GM21529 (cell line): ENCODE data around the gene TOR4A.

Experiments used
- ATAC-seq: cut with Tn5 transposase; IDR thresholded peaks from one replicate; pipeline ENCODE4 v1.9.1; 2021; ENCODE audit not compliant: unreplicated experiment

Gene TOR4A

GRCh38 chr9:137304383-137305059 lies 27.0 kb downstream of the TOR4A start:
- no peak for ATAC-seq

DNA sequence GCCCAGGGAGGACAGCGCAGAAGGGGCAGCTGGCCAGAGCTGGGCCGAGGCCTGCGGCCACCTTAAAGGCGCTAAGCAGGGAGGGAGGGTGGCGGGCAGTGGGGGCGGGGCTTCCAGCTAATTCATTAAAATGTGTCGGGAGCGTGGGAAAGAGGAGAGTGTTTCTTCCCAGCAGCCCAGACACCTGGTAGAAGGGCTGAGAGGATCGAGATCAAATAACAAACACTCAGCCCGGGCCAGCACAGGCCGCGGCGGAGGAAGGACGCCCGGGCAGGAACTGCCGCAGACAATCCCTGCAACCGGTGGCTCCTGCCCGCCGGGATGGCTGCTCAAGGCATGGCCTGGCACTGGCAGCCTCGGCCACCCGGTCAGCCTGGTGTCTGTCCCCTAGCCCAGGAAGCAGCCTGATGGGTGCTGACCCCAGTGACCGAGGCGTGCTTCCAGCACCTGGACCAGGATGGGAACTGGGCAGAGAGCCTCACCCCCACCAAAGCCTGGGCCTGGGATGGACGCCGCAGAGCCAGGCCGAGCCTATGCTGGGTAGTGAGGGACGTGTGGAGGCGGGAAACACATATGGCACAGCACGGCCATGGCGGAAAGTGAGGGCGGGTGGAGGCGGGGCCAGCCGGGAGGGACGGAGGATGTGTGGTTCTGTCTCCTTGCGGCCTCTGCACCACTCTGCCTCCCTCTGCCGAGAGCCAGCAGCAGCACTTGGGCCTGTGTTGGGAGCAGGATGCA lies 27.7 kb downstream of the TOR4A start:
- ATAC-seq: no peak

DNA sequence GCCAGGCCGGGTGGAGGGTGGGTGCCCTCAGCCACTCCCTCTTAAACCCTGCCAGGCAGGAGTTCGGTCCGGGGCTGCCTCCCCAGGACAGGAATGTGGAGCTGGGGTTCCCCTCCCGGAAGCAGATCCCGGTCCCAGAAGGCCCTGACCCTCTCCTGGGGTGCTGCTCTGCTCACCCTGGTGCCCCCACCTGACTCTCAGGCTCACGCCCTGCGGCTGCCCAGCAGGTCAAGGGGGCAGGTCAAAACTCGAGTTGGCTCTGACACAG lies 28.2 kb downstream of the TOR4A start:
- ATAC-seq: no peak

- ATAC-seq: no peak
These were observed 28.7 kb downstream of the TOR4A start for GRCh38 chr9:137306066-137306849.

DNA sequence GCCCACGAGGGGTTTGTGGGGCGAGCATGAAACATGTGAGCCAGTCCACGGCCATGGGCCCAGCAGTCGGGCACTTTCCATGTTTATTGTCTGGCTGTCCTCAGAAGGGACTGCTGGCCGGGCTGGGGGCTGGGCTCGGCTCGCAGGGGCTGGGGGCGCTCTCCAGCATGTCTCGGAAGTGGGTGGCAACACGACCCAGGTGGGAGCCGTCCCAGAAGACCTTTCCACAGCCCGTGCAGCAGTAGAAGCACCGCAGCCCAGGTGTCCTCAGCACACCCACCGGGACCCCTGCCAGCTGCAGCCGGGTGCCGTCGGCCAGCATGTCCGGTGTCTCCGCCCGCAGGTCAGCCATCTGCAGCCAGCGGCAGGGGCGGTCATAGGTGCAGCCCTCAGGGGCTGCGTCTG lies 29.3 kb downstream of the TOR4A start:
- no peak for ATAC-seq

GRCh38 chr9:137307255-137308056 lies 29.9 kb downstream of the TOR4A start:
- no peak for ATAC-seq

- ATAC-seq: no peak
These were observed 30.6 kb downstream of the TOR4A start for GRCh38 chr9:137308057-137308619.

DNA sequence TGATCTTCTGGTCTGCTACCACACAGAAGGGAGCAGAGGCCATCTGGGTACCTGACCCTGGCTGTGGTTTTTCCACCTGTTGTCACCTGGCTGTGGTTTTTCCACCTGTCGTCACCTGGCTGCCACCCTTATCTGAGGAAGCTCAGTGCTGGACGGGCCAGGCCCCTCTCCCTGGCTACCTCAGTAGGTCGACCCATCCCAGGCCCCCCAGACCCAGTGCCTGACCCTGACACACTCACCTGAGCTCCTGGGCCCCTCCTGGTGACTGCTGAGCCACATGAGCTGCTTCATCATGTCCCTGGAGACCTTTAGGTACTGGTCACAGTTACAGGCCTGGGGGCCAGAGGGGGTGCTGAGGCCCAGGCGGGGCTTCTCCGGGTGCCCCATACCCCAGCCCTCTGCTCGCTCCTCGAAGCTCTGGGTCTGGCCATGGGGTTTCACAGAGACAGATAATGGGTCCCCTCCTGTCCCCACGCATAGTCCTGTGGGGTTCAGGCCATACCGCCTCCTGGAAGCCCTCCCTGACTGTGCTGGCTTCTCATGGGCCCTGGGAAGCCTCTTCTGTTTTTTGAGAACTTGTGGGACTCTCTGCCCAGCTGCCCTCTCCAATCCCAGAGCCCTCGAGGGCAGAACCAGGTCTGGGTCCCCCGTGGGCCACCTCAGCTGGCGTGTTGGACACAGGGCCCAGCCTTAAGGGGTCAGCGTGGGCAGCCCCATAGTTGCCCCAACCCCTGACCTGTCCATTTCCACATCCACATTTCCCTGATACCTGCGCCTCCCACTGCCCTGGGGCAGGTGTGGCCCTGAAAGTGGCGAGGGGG lies 32.1 kb downstream of the TOR4A start:
- ATAC-seq: no peak

DNA sequence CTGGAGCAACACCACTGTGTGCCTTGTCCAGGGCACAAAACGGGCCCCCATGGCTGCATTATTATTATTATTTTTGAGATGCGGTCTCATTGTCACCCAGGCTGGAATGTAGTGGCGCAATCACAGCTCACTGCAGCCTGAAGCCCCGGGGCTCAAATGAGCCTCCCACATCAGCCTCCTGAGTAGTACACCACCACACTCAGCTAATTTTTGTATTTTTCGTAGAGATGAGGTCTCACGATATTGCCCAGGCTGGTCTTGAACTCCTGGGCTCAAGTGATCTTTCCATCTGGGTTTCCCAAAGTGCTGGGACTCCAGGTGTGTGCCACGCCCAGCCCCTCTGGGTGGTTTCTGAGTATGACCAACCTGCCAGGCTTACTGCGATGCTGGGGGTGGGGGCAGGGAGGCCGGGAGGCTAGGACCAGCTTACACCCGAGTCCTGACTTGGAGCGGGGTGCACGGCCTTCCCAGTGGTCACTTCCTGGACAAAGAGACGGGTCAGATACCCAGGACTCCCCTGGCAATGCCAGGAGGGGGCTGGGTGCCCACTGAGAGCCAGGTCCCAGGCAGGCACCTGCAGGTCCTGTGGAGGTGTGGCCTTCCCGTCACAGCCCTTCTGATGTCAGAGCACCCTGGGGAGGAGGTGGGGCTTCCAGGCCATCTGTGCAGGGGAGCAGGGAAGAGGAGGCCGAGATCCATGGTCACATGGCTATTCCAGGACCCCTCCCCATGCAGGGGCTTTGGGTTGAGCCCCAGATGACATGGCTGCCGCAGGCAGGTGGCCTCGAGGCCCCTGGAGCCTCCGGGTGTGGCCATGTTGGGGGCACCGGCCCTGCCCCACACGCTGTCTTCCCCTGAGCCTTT lies 32.9 kb downstream of the TOR4A start:
- ATAC-seq: no peak

GRCh38 chr9:137311171-137311985 lies 33.9 kb downstream of the TOR4A start:
- no peak for ATAC-seq

GRCh38 chr9:137311986-137312851 lies 34.7 kb downstream of the TOR4A start:
- no peak for ATAC-seq

DNA sequence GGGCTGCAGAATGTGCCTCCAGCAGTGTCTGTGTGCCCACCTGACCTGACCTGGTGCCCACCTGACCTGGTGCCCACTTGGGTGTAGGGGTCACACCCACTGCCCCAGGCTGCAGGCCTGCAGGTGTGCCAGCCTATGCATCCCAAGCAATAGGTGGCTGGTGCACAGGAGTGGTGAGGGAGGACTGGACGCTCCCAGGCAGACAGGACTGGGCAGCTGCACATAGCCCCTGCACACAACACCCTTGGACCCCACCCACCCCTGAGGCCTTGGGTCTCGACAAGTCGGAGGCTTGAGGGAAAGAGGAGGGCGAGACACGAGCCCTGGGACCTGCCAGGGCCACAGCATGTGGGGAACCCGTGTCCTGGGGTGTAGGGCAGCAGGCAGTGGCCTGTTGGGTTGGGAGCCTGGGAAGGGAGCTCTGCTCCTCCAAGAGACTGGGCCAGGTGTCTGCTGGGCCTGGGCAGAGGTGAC lies 35.4 kb downstream of the TOR4A start:
- no peak for ATAC-seq

- ATAC-seq: no peak
These were observed 35.9 kb downstream of the TOR4A start for GRCh38 chr9:137313326-137313936.

DNA sequence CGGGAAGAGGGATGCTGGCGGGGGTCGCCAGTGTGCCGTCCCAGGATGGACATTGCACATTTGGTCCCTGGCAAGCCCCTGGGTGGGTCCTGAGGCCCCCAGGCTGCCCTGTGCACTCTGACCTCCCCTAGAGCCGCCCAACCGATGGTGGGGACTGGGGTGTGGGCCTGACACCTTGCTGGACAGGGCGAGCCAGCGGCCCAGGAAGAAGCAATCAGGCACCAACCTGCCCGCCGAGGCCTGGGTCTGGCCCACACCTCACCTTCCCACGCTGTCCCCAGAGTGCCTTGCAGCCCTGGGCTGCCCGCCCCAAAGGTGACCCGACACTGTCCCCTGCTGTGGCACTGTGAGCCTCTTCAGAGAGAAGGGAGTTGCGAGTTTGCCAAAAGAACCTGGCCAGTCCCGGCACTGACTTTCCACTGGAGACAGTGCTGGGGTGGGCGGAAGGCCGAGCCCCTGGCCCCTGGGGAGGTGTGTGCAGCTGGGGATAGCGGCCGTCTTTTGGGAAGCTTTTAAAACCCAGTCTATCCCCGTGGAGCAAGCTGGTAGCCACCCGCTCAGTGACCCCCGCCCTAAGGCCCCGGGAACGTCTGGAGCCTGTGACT lies 36.5 kb downstream of the TOR4A start:
- no peak for ATAC-seq

GRCh38 chr9:137314561-137315560 lies 37.3 kb downstream of the TOR4A start:
- no peak for ATAC-seq
